Subcutaneous abdominal adipose tissue (tissue), 5 donors: ENCODE measurements around the gene PLD4.
"Not testable (repeated sequence)": the region's sequence is repeated elsewhere in the genome, so short reads cannot be mapped to it uniquely, and the experiment has no call there.

Source experiments
- H3K27ac ChIP-seq: one replicate; pipeline ENCODE4 v1.7.0; 2013; ENCODE audit warnings: low read depth, mild to moderate bottlenecking, inconsistent platforms, low read length, moderate library complexity
- H3K27me3 ChIP-seq, 5 donors: one replicate each; pipeline ENCODE4 v1.7.0; 2013; ENCODE audit warnings: low read length in 5 of 5, inconsistent platforms in 1 of 5; ENCODE audit not compliant: control insufficient read depth in 5 of 5, insufficient read depth in 4 of 5
- H3K36me3 ChIP-seq, 5 donors: one replicate each; pipeline ENCODE4 v1.7.0; 2013; ENCODE audit warnings: low read length in 5 of 5; ENCODE audit not compliant: control insufficient read depth in 5 of 5, insufficient read depth in 5 of 5
- H3K4me1 ChIP-seq, 5 donors: one replicate each; pipeline ENCODE4 v1.7.0; 2013; ENCODE audit warnings: low read length in 5 of 5, mild to moderate bottlenecking in 3 of 5, moderate library complexity in 1 of 5; ENCODE audit not compliant: control insufficient read depth in 5 of 5, insufficient read depth in 5 of 5
- H3K4me3 ChIP-seq, 5 donors: one replicate each; pipeline ENCODE4 v1.7.0; 2013; ENCODE audit warnings: low read length in 5 of 5, low read depth in 1 of 5
- H3K9ac ChIP-seq, 5 donors: one replicate each; pipeline ENCODE4 v1.7.0; 2013; ENCODE audit warnings: low read length in 5 of 5, mild to moderate bottlenecking in 4 of 5, moderate library complexity in 3 of 5
- H3K9me3 ChIP-seq, 5 donors: one replicate each; pipeline ENCODE4 v1.7.0; 2013; ENCODE audit warnings: low read length in 5 of 5; ENCODE audit not compliant: control insufficient read depth in 5 of 5
- donor health status: healthy.
- donor health status: healthy.
- donor health status: healthy.
- donor health status: healthy.
- donor health status: healthy.

PLD4 gene

GRCh38 chr14:104941508-104942365 is 17.1 kb downstream of the PLD4 start:
- H3K4me3 ChIP-seq: no peak overlapping the region
- no peak overlapping the region for H3K9ac ChIP-seq
- no peaks in the 10 kb centered on the region for H3K36me3 ChIP-seq
- no peak overlapping the region for H3K27ac ChIP-seq
- H3K27me3 ChIP-seq: peaks cover 0 to 12% (median 2%) of the 10 kb centered on the region in 5 donors
- no peaks in the 10 kb centered on the region for H3K4me1 ChIP-seq
- no peaks in the 10 kb centered on the region for H3K9me3 ChIP-seq

DNA sequence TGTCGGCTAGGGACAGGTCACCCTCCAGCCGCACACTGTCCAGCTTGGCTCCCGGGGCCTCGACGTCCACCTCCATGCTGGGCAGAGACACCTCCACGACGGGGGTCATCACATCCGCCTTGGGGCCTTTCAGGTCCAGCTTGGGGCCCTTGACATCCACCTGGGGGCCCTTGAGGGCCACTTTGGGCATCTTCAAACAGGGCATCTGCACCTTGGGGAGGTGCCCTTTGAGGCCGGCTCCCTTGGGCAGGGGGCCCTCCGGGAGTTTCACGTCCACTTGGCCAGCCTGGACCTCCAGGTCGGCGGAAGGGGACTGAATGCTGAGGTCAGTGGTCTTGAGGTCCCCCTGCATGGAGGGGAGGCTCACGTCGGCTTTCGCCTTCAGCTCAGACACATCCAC is 17.9 kb downstream of the PLD4 start:
- no peaks in the 10 kb centered on the region for H3K36me3 ChIP-seq

GRCh38 chr14:104943216-104944015 is 18.7 kb downstream of the PLD4 start:
- H3K27me3 ChIP-seq, H3K36me3 ChIP-seq, H3K4me3 ChIP-seq, H3K4me1 ChIP-seq, H3K27ac ChIP-seq, H3K9me3 ChIP-seq, H3K9ac ChIP-seq: not testable (repeated sequence)

More for the DNA sequence above, 17.9 kb downstream of the PLD4 start:
- Histone ChIP-seq H3K4me3 (no peak overlapping the region), H3K4me1 (no peaks in the 10 kb centered on the region), H3K9me3 (no peaks in the 10 kb centered on the region), H3K9ac (no peak overlapping the region), H3K27ac (no peak overlapping the region), H3K27me3 (peaks cover 0 to 9% (median 2%) of the 10 kb centered on the region in 5 donors)

- not testable (repeated sequence) for H3K9me3 ChIP-seq, H3K36me3 ChIP-seq, H3K4me3 ChIP-seq, H3K27me3 ChIP-seq, H3K9ac ChIP-seq, H3K27ac ChIP-seq, H3K4me1 ChIP-seq
Measured at GRCh38 chr14:104944016-104944308, 19.3 kb downstream of the PLD4 start.

GRCh38 chr14:104944436-104945205 is 19.9 kb downstream of the PLD4 start:
- not testable (repeated sequence) for H3K27me3 ChIP-seq, H3K9ac ChIP-seq, H3K9me3 ChIP-seq, H3K4me3 ChIP-seq, H3K36me3 ChIP-seq, H3K27ac ChIP-seq, H3K4me1 ChIP-seq

DNA sequence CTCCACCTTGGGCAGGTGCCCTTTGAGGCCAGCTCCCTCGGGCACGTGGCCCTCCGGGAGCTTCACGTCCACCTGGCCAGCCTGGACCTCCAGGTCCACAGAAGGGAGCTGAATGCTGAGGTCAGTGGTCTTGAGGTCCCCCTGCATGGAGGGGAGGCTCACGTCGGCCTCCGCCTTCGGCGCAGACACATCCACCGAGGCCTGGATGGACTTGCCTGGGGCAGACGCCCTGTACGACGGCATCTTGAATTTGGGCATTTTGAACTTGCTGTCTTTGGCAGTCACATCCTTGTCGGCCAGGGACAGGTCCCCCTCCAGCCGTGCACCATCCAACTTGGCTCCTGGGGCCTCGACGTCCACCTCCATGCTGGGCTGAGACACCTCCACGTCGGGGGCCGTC is 20.6 kb downstream of the PLD4 start:
- H3K27me3 ChIP-seq, H3K36me3 ChIP-seq, H3K27ac ChIP-seq, H3K9me3 ChIP-seq, H3K4me1 ChIP-seq, H3K9ac ChIP-seq, H3K4me3 ChIP-seq: not testable (repeated sequence)

GRCh38 chr14:104945986-104946965 is 21.6 kb downstream of the PLD4 start:
- H3K27me3 ChIP-seq, H3K27ac ChIP-seq, H3K9me3 ChIP-seq, H3K4me3 ChIP-seq, H3K36me3 ChIP-seq, H3K9ac ChIP-seq, H3K4me1 ChIP-seq: not testable (repeated sequence)

DNA sequence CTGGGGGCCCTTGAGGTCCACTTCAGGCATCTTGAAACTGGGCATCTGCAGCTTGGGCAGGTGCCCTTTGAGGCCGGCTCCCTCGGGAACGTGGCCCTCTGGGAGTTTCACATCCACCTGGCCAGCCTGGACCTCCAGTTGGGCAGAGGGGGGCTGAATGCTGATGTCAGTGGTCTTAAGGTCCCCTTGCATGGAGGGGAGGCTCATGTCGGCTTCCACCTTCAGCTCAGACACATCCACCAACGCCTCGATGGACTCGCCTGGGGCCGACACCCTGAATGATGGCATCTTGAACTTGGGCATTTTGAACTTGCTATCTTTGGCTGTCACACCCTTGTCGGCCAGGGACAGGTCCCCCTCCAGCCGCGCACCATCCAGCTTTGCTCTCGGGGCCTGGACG is 22.5 kb downstream of the PLD4 start:
- H3K9ac ChIP-seq, H3K9me3 ChIP-seq, H3K4me3 ChIP-seq, H3K36me3 ChIP-seq, H3K4me1 ChIP-seq, H3K27me3 ChIP-seq, H3K27ac ChIP-seq: not testable (repeated sequence)

GRCh38 chr14:104947881-104948735 is 23.4 kb downstream of the PLD4 start:
- H3K4me1 ChIP-seq, H3K9ac ChIP-seq, H3K4me3 ChIP-seq, H3K27ac ChIP-seq, H3K27me3 ChIP-seq, H3K36me3 ChIP-seq, H3K9me3 ChIP-seq: not testable (repeated sequence)
